CD4-positive, alpha-beta T cell treated with Interleukin-15 for 4 hours (primary cell): ENCODE data around the gene ARMH4.

Experiments
- DNase-seq: peaks from one replicate; pipeline ENCODE4 v3.0.0-alpha.2; 2020; ENCODE audit warnings: low spot score

Gene ARMH4

GRCh38 chr14:58152014-58152857, at the start of gene ARMH4:
ARMH4 (minus strand) TSS chr14:58152213; CDS start chr14:58139358, 12,855 bp downstream.
- DNase-seq = peak; percentile 52

- no peak for DNase-seq
Measured at GRCh38 chr14:58200846-58201245, 48.8 kb upstream of the ARMH4 start.

GRCh38 chr14:58200480-58200841, 48.4 kb upstream of the ARMH4 start:
- no peak for DNase-seq

GRCh38 chr14:58199726-58200479, 47.9 kb upstream of the ARMH4 start, which contains the start of gene ACTR10:
ACTR10 (plus strand) TSS chr14:58200149; CDS start chr14:58200218, 69 bp downstream.
- peak; percentile 86 for DNase-seq

GRCh38 chr14:58198086-58198485, 46.1 kb upstream of the ARMH4 start:
- DNase-seq = peak; percentile 41

- DNase-seq = no peak
Measured at GRCh38 chr14:58196198-58196597, 44.2 kb upstream of the ARMH4 start.

GRCh38 chr14:58193542-58193941, 41.5 kb upstream of the ARMH4 start:
- no peak for DNase-seq

- DNase-seq = no peak
Measured at GRCh38 chr14:58191763-58192601, 40.0 kb upstream of the ARMH4 start.

GRCh38 chr14:58189176-58189575, 37.2 kb upstream of the ARMH4 start:
- DNase-seq = no peak

- no peak for DNase-seq
Measured at GRCh38 chr14:58177125-58177524, 25.1 kb upstream of the ARMH4 start.

- peak; percentile 30 for DNase-seq
Measured at GRCh38 chr14:58171090-58171489, 19.1 kb upstream of the ARMH4 start.

- no peak for DNase-seq
Measured at GRCh38 chr14:58167891-58168290, 15.9 kb upstream of the ARMH4 start.

- DNase-seq = no peak
Measured at GRCh38 chr14:58167057-58167456, 15.0 kb upstream of the ARMH4 start.

GRCh38 chr14:58166005-58166983, 14.3 kb upstream of the ARMH4 start:
- DNase-seq = peak; percentile 71

- no peak for DNase-seq
Measured at GRCh38 chr14:58160561-58160960, 8.5 kb upstream of the ARMH4 start.

- DNase-seq = no peak
Measured at GRCh38 chr14:58151133-58152013, 640 bp downstream of the ARMH4 start.

GRCh38 chr14:58150243-58150805, 1.7 kb downstream of the ARMH4 start:
- no peak for DNase-seq

GRCh38 chr14:58149196-58149595, 2.8 kb downstream of the ARMH4 start:
- DNase-seq = no peak

GRCh38 chr14:58146399-58146798, 5.6 kb downstream of the ARMH4 start:
- no peak for DNase-seq

GRCh38 chr14:58145936-58146335, 6.1 kb downstream of the ARMH4 start:
- no peak for DNase-seq
